ENCODE results near the gene LLGL2. TPM values are rescaled to one million over a fixed set of nuclear protein-coding genes. Genes with fewer than 3 reads are reported as not detected.
"Not testable (repeated sequence)": the region's sequence is repeated elsewhere in the genome, so short reads cannot be mapped to it uniquely, and the experiment has no call there.

The LLGL2 gene
- total RNA-seq, 1 donor from 2014 or later = 90.6 TPM

DNA sequence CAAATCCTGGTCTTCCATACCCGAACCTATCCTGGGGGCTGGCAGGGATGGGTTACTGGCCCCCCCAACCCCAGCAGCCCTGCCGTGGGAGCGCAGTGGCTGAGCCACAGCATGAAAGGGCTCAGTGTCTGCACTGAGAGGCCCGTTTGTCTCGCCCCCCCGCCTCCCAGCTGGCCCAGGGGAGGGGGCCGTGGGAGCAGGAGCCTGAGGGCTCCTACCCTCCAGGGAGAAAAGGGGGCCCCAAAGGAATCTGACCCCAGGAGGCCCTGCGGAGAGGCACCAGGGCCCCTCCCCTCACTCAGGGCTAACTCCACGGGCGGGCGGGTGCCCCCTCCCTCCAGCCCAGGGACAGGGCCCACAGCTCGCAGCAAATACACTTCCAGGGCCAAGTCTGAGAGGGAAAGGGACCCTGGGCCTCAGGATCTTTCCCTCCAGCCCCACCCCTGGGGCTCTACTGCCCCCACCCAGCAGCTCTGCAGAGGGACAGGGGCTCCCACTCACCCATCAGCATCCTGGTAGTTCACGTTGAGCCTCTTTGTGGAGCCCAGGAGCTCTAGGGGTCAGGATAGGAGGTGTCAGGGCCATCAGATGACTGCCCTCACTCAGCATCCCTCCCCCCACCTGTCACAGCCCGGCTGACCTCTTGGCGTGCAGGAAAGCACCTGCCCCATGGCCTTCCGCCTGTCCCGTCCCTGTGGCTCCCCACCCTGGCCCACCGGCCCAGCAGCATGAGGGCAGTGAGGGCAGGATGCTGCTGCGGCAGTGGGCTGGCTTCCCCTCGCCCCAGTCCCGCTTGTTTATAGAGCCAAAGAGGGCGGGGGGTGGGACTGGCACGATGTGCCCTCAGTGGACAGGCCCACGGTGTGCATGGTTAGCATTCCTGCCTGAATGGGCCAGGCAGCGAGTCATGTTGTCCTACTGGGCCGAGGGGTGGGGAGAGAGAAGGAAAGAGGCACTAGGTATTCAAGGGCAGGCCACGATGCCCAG, 17.5 kb upstream of the LLGL2 start:
- ATAC-seq (no peak), DNase-seq (ENCODE audit: low spot score) (no peak)

DNA sequence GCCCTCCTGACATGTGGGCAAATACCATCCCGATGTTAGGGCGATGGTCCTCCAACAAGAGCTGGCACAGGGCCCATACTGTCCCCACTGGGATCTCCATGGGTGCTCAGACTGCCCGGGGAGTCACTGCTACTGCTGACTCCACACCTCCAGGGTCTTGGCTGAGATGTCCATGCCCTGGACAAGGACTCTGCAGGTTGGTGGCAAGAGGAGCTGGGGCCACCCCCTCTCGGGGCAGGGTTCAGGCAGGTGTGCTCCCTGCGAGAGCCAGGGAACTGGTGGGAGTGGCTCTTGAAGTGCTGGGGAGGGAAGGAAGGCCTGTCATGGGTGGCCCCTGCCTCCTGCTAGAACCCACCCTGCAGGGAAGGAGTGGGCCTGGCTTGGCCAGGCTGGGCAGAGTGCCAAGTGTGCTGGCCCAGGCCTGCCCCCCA, 16.6 kb upstream of the LLGL2 start:
- DNase-seq (ENCODE audit: low spot score) = no peak
- ATAC-seq = no peak

- DNase-seq (ENCODE audit: low spot score) = no peak
- ATAC-seq = peak; percentile 1
Observed at GRCh38 chr17:75509528-75510258, 15.8 kb upstream of the LLGL2 start.

- no peak for ATAC-seq
- DNase-seq (ENCODE audit: low spot score) = no peak
Observed at GRCh38 chr17:75511270-75511609, 14.3 kb upstream of the LLGL2 start.

- ATAC-seq = peak; percentile 21
- peak; percentile 87 for DNase-seq (ENCODE audit: low spot score)
Observed at GRCh38 chr17:75511610-75512575, 13.6 kb upstream of the LLGL2 start.

DNA sequence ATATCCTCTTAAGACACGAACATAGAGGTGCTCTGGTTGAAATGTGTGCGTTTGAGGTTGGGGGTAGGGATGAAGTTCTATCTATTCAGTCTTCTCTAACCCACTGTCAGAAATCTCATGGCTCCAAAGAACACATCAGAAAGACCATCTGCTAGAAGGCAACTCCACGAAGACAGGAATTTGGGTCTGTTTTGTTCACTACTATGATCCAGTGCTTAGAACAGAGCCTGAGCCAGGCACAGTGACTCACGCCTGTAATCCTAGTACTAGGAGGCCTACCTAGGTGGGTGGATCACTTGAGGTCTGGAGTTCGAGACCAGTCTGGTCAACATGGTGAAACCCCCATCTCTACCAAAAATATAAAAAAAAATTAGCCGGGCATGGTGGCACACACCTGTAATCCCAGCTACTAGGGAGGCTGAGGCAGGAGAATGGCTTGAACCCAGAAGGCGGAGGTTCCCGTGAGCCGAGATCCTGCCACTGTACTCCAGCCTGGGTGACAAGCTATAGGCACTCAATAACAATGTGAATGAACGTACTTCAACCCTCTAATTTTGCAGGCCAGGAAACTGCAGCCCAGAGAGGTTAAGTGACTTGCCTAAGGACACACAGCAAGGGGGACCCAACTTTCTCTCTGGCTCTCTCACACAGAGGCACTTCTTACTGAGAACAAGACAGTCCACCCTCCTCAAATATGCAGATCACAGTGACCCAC, 12.4 kb upstream of the LLGL2 start:
- DNase-seq (ENCODE audit: low spot score) (no peak), ATAC-seq (no peak)

DNA sequence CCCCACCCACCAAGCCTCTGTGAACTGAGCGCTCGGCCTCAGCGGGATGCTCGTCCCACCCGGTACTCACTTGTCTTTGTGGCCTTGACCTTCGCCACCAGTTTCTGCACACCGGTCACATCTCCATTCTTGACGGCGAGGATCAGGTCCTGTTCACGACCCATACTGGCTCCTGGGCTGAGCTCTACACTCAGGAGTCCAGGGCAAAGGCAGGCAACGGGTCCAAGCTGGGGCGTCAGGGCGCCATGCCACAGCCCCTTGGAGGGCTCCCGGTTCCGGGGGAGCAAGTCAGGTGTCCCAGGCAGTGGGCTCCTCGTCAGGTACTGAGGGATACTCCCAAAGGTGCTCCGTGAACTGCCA, 11.9 kb upstream of the LLGL2 start:
- ATAC-seq = no peak
- no peak for DNase-seq (ENCODE audit: low spot score)

DNA sequence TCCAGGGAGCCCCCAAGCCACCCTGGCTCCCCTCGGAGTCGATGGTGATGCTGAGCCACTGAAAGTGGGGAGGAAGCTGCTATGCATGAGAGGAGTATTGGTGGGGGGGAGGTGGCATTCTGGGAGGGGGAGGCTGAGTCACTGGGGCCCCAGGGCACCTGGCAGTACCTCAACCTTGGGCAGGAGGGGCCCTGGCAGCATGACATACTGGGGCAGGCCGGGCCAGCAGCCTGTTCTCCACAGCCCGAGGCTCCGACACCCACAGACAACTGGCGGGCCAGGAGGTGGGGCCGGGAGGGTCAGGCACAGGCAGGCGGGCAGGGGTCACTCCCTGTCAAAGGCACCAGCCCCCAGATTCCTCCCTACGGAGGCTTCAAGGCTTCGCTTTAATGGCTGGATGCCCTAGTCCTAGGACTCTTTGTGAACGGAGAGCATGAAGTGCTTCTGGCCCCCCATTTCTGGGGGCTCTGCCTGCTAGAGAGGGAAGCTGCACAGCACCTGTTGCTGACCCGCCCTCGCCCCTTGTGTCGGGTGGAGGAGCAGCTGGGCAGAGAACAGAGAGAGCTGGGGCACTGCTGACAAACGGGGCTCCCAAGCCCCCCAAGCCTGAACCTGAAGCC, 11.1 kb upstream of the LLGL2 start:
- peak; percentile 82 for DNase-seq (ENCODE audit: low spot score)
- peak; percentile 32 for ATAC-seq

DNA sequence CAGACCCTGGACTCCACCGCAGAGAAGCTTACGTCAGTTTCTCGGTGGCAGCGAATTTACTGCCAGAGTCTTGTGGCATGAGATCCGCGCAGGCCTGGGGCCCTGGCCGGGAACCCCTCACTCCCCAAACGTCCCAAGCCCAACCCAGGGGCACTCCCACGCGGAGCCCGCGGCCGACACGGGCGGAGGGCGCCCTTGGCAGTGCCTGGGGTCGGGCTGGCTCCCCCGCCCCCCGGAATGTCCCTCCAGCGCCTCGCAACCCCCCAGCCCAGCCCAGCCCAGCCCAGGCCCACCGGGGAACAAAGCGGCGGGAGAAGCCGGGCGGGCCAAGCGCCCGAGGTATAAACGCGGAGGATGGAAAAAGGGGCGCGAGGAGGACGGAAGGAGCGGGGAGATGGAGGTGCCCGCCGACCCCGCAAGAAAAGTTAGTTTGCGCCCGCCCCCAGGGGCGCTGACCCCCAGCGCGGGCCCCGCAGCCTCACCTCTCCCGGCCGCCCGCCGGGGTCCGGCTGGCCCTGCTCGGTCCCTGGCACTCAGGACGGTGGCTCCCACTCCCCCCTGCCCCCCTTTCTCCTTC, 10.5 kb upstream of the LLGL2 start:
- DNase-seq (ENCODE audit: low spot score) (no peak), ATAC-seq (no peak)

DNA sequence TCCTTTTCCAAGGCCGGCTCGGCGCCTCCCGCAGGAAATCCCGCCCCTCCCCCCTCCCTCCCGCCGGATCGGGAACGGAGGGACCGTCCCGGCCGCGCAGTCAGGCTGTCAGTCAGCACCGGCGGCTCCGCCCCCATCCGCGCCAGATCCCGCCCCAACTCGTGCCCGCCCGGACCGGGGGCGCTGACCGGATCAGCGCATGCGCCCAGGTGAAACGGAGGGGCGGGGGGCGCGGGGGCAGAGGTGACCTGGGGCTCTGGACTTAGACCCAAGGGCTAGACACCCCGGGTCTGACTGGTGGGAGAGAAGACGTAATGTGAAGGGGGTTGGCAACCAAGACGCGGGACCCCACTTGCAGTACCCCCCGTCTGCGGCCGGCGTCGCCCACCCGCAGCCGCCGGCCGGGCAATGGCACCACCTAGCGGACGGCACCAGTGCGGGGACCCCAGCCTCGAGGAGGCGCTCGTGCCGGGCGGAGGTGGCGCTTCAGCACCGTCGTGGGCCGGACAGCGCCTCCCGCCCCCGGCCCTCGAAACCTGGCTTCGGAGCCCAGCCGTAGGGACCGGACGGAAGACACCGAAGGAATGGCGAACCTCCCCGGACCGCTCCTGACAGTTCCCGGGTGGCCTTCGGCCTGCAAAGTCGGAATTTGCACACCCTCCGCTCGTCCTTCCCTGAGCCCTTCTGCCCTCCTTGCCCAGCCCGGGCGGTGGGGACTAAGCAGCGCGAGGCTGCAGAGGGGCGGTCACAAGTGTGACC, 9.8 kb upstream of the LLGL2 start, which contains the start of gene CASKIN2:
Gene CASKIN2 (minus strand): TSS at position 42 of the 759 bp plus-strand sequence. CDS start 1,733 bp downstream, outside the sequence.
- peak; percentile 77 for ATAC-seq
- peak; percentile 98 for DNase-seq (ENCODE audit: low spot score)

DNA sequence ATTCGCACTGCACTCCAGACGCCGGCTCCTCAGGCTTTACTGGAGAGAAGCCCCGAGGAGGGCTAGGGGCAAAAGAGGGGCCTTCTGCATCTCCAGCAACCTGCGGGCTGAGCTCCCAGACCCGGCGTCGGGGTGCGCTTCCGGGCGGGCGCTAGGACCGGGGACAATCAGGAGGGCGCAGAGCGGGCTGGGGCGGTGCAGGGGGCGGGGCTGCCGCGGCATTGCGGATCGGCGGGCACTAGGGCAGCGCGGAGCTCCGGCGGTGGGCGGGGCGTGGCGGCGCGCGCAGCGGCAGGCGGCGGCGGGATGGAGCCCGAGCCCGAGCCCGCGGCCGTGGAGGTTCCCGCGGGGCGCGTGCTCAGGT, 9.3 kb upstream of the LLGL2 start, which contains the start of gene TSEN54:
Gene TSEN54 (plus strand): TSS at position 274 of the 364 bp plus-strand sequence. CDS start 33 bp downstream, at position 307.
- ATAC-seq (peak; percentile 73), DNase-seq (ENCODE audit: low spot score) (peak; percentile 97)

DNA sequence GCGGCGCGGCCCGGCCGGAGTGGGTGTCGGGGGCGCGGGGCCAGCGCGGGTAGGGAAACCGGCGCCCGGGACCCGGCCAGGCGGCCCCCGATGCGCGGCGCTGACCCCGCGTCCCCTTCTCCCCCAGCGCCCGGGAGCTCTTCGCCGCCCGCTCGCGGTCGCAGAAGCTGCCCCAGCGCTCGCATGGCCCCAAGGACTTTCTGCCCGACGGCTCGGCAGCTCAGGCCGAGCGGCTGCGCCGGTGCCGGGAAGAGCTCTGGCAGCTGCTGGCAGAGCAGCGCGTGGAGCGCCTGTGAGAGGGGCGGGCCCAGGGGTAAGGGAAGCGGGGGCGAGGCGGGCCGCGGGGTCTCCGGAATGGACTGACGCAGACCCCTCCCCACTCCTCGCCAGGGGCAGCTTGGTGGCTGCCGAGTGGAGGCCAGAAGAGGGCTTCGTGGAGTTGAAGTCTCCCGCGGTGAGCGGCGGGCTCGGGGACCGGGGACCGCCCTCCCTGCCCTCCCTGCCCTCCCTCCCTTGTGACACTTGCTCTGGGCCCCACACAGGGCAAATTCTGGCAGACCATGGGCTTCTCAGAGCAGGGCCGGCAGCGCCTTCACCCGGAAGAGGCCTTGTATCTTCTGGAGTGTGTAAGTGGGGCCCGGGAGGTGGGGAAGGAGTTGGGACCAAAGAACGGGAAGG, 8.7 kb upstream of the LLGL2 start:
- ATAC-seq = no peak
- DNase-seq (ENCODE audit: low spot score) = peak; percentile 54

DNA sequence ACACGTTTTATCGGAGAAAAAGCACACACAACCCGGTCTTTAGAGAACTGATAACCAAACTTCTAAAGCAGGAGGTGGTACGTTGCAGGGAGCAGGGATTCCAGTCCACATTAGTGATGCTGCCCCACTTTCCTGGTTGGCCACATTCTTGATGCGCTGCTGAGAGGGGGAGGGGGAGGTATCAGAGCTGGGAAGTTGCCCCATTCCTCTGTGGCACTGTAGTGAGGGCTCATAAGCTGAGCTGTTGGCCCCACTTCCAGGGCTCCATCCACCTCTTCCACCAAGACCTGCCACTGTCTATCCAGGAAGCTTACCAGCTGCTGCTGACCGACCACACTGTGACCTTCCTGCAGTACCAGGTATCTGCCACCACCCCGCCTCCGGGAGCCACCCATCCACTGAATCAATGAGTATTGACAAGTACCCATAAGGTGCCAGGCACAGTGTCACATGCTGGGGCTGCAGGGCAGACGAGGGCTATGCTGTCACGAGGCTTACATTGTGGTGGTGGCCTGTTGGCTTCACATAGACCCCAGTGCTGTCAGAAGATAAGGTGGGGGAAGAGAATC, 8.1 kb upstream of the LLGL2 start:
- no peak for ATAC-seq

GRCh38 chr17:75518201-75518600, 7.3 kb upstream of the LLGL2 start:
- ATAC-seq = no peak
- no peak for DNase-seq (ENCODE audit: low spot score)

More for the DNA sequence above, 8.1 kb upstream of the LLGL2 start:
- peak; percentile 52 for DNase-seq (ENCODE audit: low spot score)

DNA sequence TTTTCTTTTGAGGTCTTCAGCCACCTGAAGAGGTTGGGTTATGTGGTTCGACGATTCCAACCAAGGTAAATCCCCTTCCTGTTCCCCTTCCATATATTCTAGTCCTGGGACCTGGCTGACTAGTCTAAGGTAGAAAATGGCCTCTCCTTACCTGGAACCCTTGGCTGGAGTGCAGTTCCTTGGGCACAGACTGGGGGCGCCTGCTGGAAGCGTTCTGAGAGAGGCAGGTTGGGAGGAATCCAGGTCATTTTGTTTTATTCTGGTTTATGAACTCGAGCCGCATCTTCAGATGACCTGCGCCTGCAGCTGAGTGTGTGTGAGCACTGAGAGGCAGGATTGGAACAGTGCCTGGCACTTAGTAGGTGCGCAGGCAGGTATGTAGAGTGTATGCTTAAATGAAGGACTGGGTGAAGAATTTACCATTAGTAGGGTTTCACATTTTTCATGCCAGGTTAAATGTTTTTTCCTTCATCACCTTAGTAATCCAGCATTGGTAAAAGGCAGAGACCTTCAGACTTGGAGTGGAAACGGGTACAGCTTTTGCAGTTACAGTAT, 6.4 kb upstream of the LLGL2 start:
- ATAC-seq (no peak), DNase-seq (ENCODE audit: low spot score) (no peak)

DNA sequence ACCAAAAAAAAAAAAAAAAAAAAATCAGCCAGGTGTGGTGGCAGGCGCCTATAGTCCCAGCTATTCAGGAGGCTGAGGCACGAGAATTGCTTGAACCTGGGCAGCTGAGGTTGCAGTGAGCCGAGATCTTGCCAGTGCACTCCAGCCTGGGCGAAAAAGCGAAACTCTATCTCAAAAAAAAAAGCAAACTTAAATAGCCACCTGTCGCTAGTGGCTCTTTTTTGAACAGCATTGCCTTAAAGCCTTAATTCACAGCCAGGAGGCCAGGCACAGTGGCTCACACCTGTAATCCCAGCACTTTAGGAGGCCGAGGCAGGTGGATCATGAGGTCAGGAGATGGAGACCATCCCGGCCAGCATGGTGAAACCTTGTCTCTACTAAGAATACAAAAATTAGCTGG, 5.1 kb upstream of the LLGL2 start:
- not testable (repeated sequence) for ATAC-seq; DNase-seq (ENCODE audit: low spot score)

- no peak for DNase-seq (ENCODE audit: low spot score)
- ATAC-seq = no peak
Observed at GRCh38 chr17:75521290-75521689, 4.2 kb upstream of the LLGL2 start.
